Inflammatory macrophage treated with lipopolysaccharide for 4 hours (primary cell): Measurements from ENCODE around the gene EIPR1.

Experiments
- DNase-seq: peaks from one replicate; pipeline ENCODE4 v3.0.0-alpha.2; 2020

EIPR1 gene

GRCh38 chr2:3139906-3140305, 237.7 kb downstream of the EIPR1 start:
- no peak for DNase-seq
